Osteoblast (primary cell): ENCODE data around the gene WHRN. TPM values are rescaled to one million over a fixed set of nuclear protein-coding genes. Genes with fewer than 3 reads are reported as not detected.

Source experiments
- DNase-seq: peaks from one replicate; pipeline ENCODE4 v3.0.0; 2011; ENCODE audit warnings: low spot score, mixed read lengths; ENCODE audit not compliant: insufficient read length; ENCODE audit errors: missing footprints
- H2AFZ ChIP-seq: 2 replicates; pipeline ENCODE4 v1.6.0; 2011; ENCODE audit warnings: mild to moderate bottlenecking, low read length
- H3K27ac ChIP-seq: 2 replicates; pipeline ENCODE4 v1.5.1; 2011; ENCODE audit warnings: mild to moderate bottlenecking, low read depth, low read length, moderate library complexity
- H3K27me3 ChIP-seq: 2 replicates; pipeline ENCODE4 v1.6.0; 2012; ENCODE audit warnings: mild to moderate bottlenecking, control low read depth, inconsistent platforms, low read length, moderate library complexity; ENCODE audit not compliant: insufficient read depth
- H3K36me3 ChIP-seq: 2 replicates; pipeline ENCODE4 v1.5.1; 2011; ENCODE audit warnings: mild to moderate bottlenecking, low read length, control low read depth, moderate library complexity; ENCODE audit not compliant: insufficient read depth
- H3K4me1 ChIP-seq: 2 replicates; pipeline ENCODE4 v1.5.1; 2011; ENCODE audit warnings: mild to moderate bottlenecking, low read length, control low read depth, moderate library complexity; ENCODE audit not compliant: insufficient read depth
- H3K4me2 ChIP-seq: 2 replicates; pipeline ENCODE4 v1.6.0; 2011; ENCODE audit warnings: mild to moderate bottlenecking, low read length; ENCODE audit not compliant: insufficient read depth
- H3K4me3 ChIP-seq: fragments of 200-600 bp; sonication (generic); 3 replicates; pipeline ENCODE4 v1.5.1; 2012; ENCODE audit warnings: mild to moderate bottlenecking, low read length, inconsistent platforms; ENCODE audit not compliant: insufficient read depth
- H3K79me2 ChIP-seq: 2 replicates; pipeline ENCODE4 v1.6.0; 2012; ENCODE audit warnings: mild to moderate bottlenecking, low read length, control low read depth, inconsistent platforms; ENCODE audit not compliant: insufficient read depth
- H3K9me3 ChIP-seq: 2 replicates; pipeline ENCODE4 v1.5.1; 2011; ENCODE audit warnings: low read depth, low read length, control low read depth
- H4K20me1 ChIP-seq: 2 replicates; pipeline ENCODE4 v1.6.0; 2012; ENCODE audit warnings: mild to moderate bottlenecking, low read length, control low read depth; ENCODE audit not compliant: insufficient read depth
- total RNA-seq: library from RNA; depleted of rRNA; stranded (reverse); fragments of >200 nt; gene quantifications from 2 replicates; pipeline ENCODE4 v1.2.3, GENCODE V29; 2012
- TF ChIP-seq, protein P1 (sequence below): IDR thresholded peaks from 2 replicates; pipeline ENCODE4 v1.5.1; 2011; ENCODE audit warnings: mild to moderate bottlenecking, low read depth, low read length, moderate library complexity; ENCODE audit errors: extremely low read depth

WHRN gene
- total RNA-seq, 1 donor = 2.2 TPM

DNA sequence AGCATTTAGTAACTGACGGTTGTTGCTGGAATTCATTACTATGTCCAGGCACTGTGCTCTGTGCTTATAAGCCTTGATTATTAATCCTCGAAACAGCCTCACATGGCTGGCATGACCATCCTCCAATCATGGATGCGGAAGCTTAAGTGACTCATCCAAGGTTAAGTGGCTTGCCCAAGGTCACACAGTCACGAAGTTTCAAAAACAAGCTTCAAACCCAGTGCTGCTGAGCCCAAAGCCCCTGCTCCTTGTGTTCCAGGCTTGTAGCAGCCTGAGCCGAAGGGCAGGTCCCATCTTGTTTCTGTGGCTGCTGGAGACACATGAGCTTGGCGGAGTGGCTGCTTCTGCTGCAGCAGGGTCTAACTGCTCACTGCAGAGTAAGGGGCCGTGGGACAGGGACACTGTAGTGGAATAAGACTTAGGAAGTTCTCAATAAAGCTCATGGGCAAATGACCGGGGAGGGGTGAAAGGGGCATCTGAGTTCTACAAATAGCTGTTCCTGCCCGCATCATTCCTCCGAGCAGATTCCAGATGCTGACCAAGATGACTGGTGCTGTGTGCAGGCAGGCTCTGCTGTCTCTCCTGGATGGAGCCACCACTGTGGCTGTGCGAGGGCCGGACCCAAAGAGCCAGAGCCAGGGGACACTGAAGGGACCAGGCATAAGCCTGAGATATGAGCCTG lies 32.4 kb downstream of the WHRN start:
- Histone ChIP-seq H3K36me3 (no peaks in the 10 kb centered on the region), H3K27ac (no peak overlapping the region), H2AFZ (no peak overlapping the region), H3K4me2 (no peak overlapping the region), H4K20me1 (no peaks in the 10 kb centered on the region), H3K4me3 (no peak overlapping the region), H3K27me3 (no peaks in the 10 kb centered on the region), H3K79me2 (no peaks in the 10 kb centered on the region), H3K4me1 (no peaks in the 10 kb centered on the region), H3K9me3 (no peaks in the 10 kb centered on the region)
- TF ChIP-seq, protein P1, sequence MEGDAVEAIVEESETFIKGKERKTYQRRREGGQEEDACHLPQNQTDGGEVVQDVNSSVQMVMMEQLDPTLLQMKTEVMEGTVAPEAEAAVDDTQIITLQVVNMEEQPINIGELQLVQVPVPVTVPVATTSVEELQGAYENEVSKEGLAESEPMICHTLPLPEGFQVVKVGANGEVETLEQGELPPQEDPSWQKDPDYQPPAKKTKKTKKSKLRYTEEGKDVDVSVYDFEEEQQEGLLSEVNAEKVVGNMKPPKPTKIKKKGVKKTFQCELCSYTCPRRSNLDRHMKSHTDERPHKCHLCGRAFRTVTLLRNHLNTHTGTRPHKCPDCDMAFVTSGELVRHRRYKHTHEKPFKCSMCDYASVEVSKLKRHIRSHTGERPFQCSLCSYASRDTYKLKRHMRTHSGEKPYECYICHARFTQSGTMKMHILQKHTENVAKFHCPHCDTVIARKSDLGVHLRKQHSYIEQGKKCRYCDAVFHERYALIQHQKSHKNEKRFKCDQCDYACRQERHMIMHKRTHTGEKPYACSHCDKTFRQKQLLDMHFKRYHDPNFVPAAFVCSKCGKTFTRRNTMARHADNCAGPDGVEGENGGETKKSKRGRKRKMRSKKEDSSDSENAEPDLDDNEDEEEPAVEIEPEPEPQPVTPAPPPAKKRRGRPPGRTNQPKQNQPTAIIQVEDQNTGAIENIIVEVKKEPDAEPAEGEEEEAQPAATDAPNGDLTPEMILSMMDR = no peak
- DNase-seq = no peak

DNA sequence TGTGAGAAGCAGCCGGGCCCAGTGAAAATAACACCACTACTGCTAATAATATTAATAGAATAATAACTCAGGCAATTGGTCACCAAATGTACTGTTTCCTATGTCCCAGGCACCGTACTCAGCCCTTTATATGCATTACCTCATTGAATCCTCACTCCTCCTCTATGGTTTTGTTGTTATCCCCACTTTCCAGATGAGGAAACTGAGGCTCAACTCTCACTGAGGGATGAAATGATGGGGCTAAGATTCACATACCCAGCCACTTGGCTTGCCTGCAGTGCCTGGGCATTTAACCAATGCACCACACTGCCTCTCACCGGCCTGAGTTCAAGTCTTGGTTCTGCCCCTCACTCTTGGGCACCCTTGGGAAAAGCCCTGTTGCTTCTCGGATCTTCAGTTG lies 34.1 kb downstream of the WHRN start:
- no peaks in the 10 kb centered on the region for H3K4me1 ChIP-seq
- TF ChIP-seq, protein P1 = no peak
- H3K4me2 ChIP-seq = no peak overlapping the region
- no peaks in the 10 kb centered on the region for H4K20me1 ChIP-seq
- H3K27ac ChIP-seq = no peak overlapping the region
- H3K4me3 ChIP-seq = no peak overlapping the region
- H3K9me3 ChIP-seq = no peaks in the 10 kb centered on the region
- no peaks in the 10 kb centered on the region for H3K27me3 ChIP-seq
- no peaks in the 10 kb centered on the region for H3K79me2 ChIP-seq
- H2AFZ ChIP-seq = no peak overlapping the region
- no peak for DNase-seq
- no peaks in the 10 kb centered on the region for H3K36me3 ChIP-seq

DNA sequence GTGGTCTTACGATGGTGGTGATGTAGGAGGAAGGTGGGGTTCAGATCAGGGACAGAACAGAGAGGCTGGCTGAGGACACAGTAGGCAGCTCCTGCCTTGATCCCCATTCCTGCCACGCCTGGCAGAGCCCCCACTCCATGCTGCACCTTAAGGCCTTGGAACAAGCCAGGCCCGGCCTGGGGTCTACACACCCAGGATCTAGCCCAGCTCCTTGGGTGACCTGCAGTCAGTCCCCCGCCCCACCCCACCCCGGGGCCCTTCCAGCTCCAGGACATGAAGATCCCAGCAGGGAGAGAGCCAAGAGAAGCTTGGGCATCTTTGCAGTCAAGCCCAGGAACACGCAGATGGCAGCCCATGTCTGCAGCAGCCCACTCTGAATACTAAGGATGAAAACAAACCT lies 34.7 kb downstream of the WHRN start:
- H3K27ac ChIP-seq = no peak overlapping the region
- no peaks in the 10 kb centered on the region for H3K9me3 ChIP-seq
- TF ChIP-seq, protein P1 = no peak
- no peaks in the 10 kb centered on the region for H3K27me3 ChIP-seq
- H3K36me3 ChIP-seq = no peaks in the 10 kb centered on the region
- no peak overlapping the region for H3K4me2 ChIP-seq
- no peaks in the 10 kb centered on the region for H3K4me1 ChIP-seq
- no peaks in the 10 kb centered on the region for H4K20me1 ChIP-seq
- no peak overlapping the region for H2AFZ ChIP-seq
- H3K4me3 ChIP-seq = no peak overlapping the region
- no peak for DNase-seq
- H3K79me2 ChIP-seq = no peaks in the 10 kb centered on the region

DNA sequence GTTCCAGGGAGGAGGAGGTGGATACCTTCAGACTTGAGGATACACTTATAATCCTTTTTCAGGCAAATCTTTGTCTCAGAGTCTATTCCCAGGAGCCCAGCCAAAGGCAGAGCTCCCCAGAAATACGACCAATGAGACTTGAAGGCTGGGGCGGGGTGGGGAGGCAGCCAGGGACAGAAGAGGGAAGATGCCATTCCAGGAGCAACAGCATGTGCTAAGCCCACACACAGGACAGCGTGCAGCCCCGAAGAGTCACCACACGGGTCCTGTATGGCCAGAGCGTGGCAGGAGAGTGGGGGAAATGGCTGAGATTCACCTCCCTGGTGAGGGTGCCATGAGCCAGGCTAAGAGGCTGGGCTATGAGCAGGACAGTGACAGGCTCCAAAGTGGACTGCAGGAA lies 35.2 kb downstream of the WHRN start:
- H3K9me3 ChIP-seq = no peaks in the 10 kb centered on the region
- TF ChIP-seq, protein P1 = no peak

More for the DNA sequence above, 35.2 kb downstream of the WHRN start:
- Histone ChIP-seq H3K36me3 (no peaks in the 10 kb centered on the region), H2AFZ (no peak overlapping the region), H4K20me1 (no peaks in the 10 kb centered on the region), H3K27me3 (no peaks in the 10 kb centered on the region), H3K27ac (no peak overlapping the region), H3K79me2 (no peaks in the 10 kb centered on the region), H3K4me2 (no peak overlapping the region), H3K4me1 (no peaks in the 10 kb centered on the region), H3K4me3 (no peak overlapping the region)
- no peak for DNase-seq
